CMK (cell line): ENCODE data around the gene RCC1.
"Not testable (repeated sequence)": the region's sequence is repeated elsewhere in the genome, so short reads cannot be mapped to it uniquely, and the experiment has no call there.

Source experiments
- DNase-seq: peaks from one replicate; pipeline ENCODE4 v3.0.0-alpha.2; 2010; ENCODE audit warnings: low read depth

The RCC1 gene

GRCh38 chr1:28505406-28506187, at the start of gene RCC1:
Gene RCC1, plus strand, starts transcription at chr1:28506043. Its CDS starts 23,824 bp downstream, at chr1:28529867.
- DNase-seq = peak; percentile 99

GRCh38 chr1:28456078-28456477, 49.8 kb upstream of the RCC1 start:
- DNase-seq = no peak

- DNase-seq = no peak
Observed at GRCh38 chr1:28457678-28458077, 48.2 kb upstream of the RCC1 start.

- DNase-seq = no peak
Observed at GRCh38 chr1:28458237-28459228, 47.3 kb upstream of the RCC1 start.

- no peak for DNase-seq
Observed at GRCh38 chr1:28466226-28466778, 39.5 kb upstream of the RCC1 start.

- no peak for DNase-seq
Observed at GRCh38 chr1:28470146-28470545, 35.7 kb upstream of the RCC1 start.

GRCh38 chr1:28479497-28479896, 26.3 kb upstream of the RCC1 start:
- DNase-seq = not testable (repeated sequence)

- no peak for DNase-seq
Observed at GRCh38 chr1:28480308-28480707, 25.5 kb upstream of the RCC1 start.

GRCh38 chr1:28482138-28482537, 23.7 kb upstream of the RCC1 start:
- no peak for DNase-seq

- no peak for DNase-seq
Observed at GRCh38 chr1:28482702-28483101, 23.1 kb upstream of the RCC1 start.

GRCh38 chr1:28494737-28495136, 11.1 kb upstream of the RCC1 start:
- no peak for DNase-seq

- DNase-seq = no peak
Observed at GRCh38 chr1:28499553-28499952, 6.3 kb upstream of the RCC1 start.

GRCh38 chr1:28501925-28502324, 3.9 kb upstream of the RCC1 start:
- DNase-seq = no peak

GRCh38 chr1:28503117-28503516, 2.7 kb upstream of the RCC1 start:
- no peak for DNase-seq

- no peak for DNase-seq
Observed at GRCh38 chr1:28506907-28507246, 1.0 kb downstream of the RCC1 start.

- DNase-seq = no peak
Observed at GRCh38 chr1:28507247-28507645, 1.4 kb downstream of the RCC1 start.

GRCh38 chr1:28507646-28508434, 2.0 kb downstream of the RCC1 start:
- no peak for DNase-seq

- DNase-seq = no peak
Observed at GRCh38 chr1:28508435-28508754, 2.6 kb downstream of the RCC1 start.

- DNase-seq = no peak
Observed at GRCh38 chr1:28509705-28510272, 3.9 kb downstream of the RCC1 start.

- no peak for DNase-seq
Observed at GRCh38 chr1:28510273-28510969, 4.6 kb downstream of the RCC1 start.

- DNase-seq = no peak
Observed at GRCh38 chr1:28510970-28511440, 5.2 kb downstream of the RCC1 start.
